Panc1 (cell line): ENCODE results near the gene TM9SF3.

Source experiments
- CTCF ChIP-seq: fragments of 450-650 bp; IDR thresholded peaks from 2 replicates; pipeline ENCODE4 v1.5.1; 2017; ENCODE audit warnings: mild to moderate bottlenecking
- POLR2AphosphoS5 ChIP-seq: IDR thresholded peaks from 2 replicates; pipeline ENCODE4 v1.6.1; 2012; ENCODE audit warnings: mild to moderate bottlenecking, low read depth, low read length, moderate library complexity

DNA sequence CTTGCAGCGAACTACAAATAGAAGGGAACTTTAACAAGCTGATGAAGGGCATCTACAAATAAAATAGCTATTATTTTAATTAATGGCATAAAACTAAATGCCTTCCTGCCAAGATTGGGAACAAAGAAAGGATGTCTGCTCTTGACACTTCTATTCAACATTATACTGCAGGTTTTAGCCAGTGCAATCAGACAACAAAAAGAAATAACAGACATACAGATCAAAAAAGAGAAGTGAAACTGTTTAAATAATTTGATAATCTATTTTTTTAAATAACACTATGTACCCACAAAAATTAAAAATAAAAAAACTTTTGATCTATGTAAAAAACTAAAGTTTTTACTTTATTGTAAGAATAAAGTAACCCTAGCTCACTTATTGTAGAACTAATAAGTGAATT is 50.7 kb downstream of the TM9SF3 start:
- TF ChIP-seq CTCF, result no peak
- TF ChIP-seq POLR2AphosphoS5, result no peak
